ENCODE results near the gene ZNF385B. TPM values are rescaled to one million over a fixed set of nuclear protein-coding genes. Genes with fewer than 3 reads are reported as not detected.

The ZNF385B gene
- total RNA-seq, 1 experiment from 2014 or later: 0.28 TPM

- intact Hi-C loops (cut with micrococcal nuclease; ENCODE audit: unreplicated experiment) (no loop called here), in situ Hi-C loops (cut with HindIII; ENCODE audit: low pct_unique_long_range_greater_than_20kb, low sequenced_read_pairs) (no loop called here)
- no TSS peak for BruUV-seq (replicated peaks)
- no peaks in the 10 kb centered on the region for H3K9me3 ChIP-seq (ENCODE audit: control insufficient read depth, insufficient read depth, low read depth, low read length)
- no peaks in the 10 kb centered on the region for H3K4me1 ChIP-seq (ENCODE audit: control insufficient read depth, insufficient read depth, low read length)
- no peak for DNase-seq (ENCODE audit: low read depth, low spot score)
- no peak for ATAC-seq
- H3K27me3 ChIP-seq (ENCODE audit: control insufficient read depth, insufficient read depth, low read length): no peaks in the 10 kb centered on the region
- H3K36me3 ChIP-seq (ENCODE audit: control insufficient read depth, insufficient read depth, low read length): no peaks in the 10 kb centered on the region
- POLR2A ChIA-PET: no interaction called here
- TF ChIP-seq SIN3A (IDR thresholded peaks at IDR 0.05; ENCODE audit: borderline replicate concordance, insufficient read depth, low read depth, low read length) (no peak), CTCF (IDR thresholded peaks at IDR 0.05) (no peak)
- no peak overlapping the region for H3K4me3 ChIP-seq (ENCODE audit: low read depth in 2 of 2, low read length in 2 of 2)
- H3K27ac ChIP-seq (ENCODE audit: low read length): no peak overlapping the region
- CTCF ChIA-PET: interaction anchor here (0.7 kb wide), 1 partner anchor 66 kb away, joined by 3 read pairs; no protein-coding TSS in a partner anchor
Observed at GRCh38 chr2:179512281-179513035, 349.0 kb downstream of the ZNF385B start.

GRCh38 chr2:179511105-179511789, 350.2 kb downstream of the ZNF385B start:
- intact Hi-C loops (cut with micrococcal nuclease; ENCODE audit: unreplicated experiment): no loop called here
- DNase-seq (ENCODE audit: low read depth, low spot score) (no peak), ATAC-seq (no peak)
- H3K4me1 ChIP-seq (ENCODE audit: control insufficient read depth, insufficient read depth, low read length): no peaks in the 10 kb centered on the region
- in situ Hi-C loops (cut with HindIII; ENCODE audit: low pct_unique_long_range_greater_than_20kb, low sequenced_read_pairs): no loop called here
- BruUV-seq (replicated peaks): no TSS peak
- no peaks in the 10 kb centered on the region for H3K36me3 ChIP-seq (ENCODE audit: control insufficient read depth, insufficient read depth, low read length)
- H3K27ac ChIP-seq (ENCODE audit: low read length): no peak overlapping the region
- H3K27me3 ChIP-seq (ENCODE audit: control insufficient read depth, insufficient read depth, low read length): no peaks in the 10 kb centered on the region
- no peak overlapping the region for H3K4me3 ChIP-seq (ENCODE audit: low read depth in 2 of 2, low read length in 2 of 2)
- POLR2A ChIA-PET: no interaction called here
- H3K9me3 ChIP-seq (ENCODE audit: control insufficient read depth, insufficient read depth, low read depth, low read length): no peaks in the 10 kb centered on the region
- TF ChIP-seq POLR2AphosphoS5 (IDR thresholded peaks at IDR 0.05; ENCODE audit: low read depth, low read length): no peak
- TF ChIP-seq CTCF (IDR thresholded peaks at IDR 0.05): no peak
- no peak for TF ChIP-seq TCF7L2 (IDR thresholded peaks at IDR 0.05; ENCODE audit: low read depth, low read length)
- no peak for TF ChIP-seq REST (IDR thresholded peaks at IDR 0.05; ENCODE audit: insufficient read depth in 1 of 2, low read depth in 2 of 2, low read length in 1 of 2)
- no peak for TF ChIP-seq SIN3A (IDR thresholded peaks at IDR 0.05; ENCODE audit: borderline replicate concordance, insufficient read depth, low read depth, low read length)
- CTCF ChIA-PET: no interaction called here

All from Panc1 (cell line).